Measurements from ENCODE around the gene RBSN.

- TF ChIP-seq POLR2A (IDR thresholded peaks at IDR 0.05), result no peak
- TF ChIP-seq, protein P1, sequence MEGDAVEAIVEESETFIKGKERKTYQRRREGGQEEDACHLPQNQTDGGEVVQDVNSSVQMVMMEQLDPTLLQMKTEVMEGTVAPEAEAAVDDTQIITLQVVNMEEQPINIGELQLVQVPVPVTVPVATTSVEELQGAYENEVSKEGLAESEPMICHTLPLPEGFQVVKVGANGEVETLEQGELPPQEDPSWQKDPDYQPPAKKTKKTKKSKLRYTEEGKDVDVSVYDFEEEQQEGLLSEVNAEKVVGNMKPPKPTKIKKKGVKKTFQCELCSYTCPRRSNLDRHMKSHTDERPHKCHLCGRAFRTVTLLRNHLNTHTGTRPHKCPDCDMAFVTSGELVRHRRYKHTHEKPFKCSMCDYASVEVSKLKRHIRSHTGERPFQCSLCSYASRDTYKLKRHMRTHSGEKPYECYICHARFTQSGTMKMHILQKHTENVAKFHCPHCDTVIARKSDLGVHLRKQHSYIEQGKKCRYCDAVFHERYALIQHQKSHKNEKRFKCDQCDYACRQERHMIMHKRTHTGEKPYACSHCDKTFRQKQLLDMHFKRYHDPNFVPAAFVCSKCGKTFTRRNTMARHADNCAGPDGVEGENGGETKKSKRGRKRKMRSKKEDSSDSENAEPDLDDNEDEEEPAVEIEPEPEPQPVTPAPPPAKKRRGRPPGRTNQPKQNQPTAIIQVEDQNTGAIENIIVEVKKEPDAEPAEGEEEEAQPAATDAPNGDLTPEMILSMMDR (IDR thresholded peaks at IDR 0.05), result no peak
Observed at GRCh38 chr3:15120986-15121385, 22.0 kb upstream of the RBSN start.
